Fibroblast of lung (primary cell): ENCODE measurements around the gene PIP5KL1. TPM values are rescaled to one million over a fixed set of nuclear protein-coding genes. Genes with fewer than 3 reads are reported as not detected.
A peak's percentile ranks its signal among the peaks of the same experiment; 100 is the strongest.

Experiments
- DNase-seq, 2 donors: peaks; one replicate each; pipeline versions ENCODE4 v3.0.0 to v3.0.0-alpha.2; 2010; ENCODE audit warnings: low read depth in 2 of 2
- H2AFZ ChIP-seq: 2 replicates; pipeline ENCODE4 v1.5.1; 2012; ENCODE audit warnings: low read length, control low read depth, inconsistent platforms
- H3K27ac ChIP-seq: 2 replicates; pipeline ENCODE4 v1.5.1; 2011; ENCODE audit warnings: low read length, control low read depth; ENCODE audit not compliant: insufficient read depth
- H3K27me3 ChIP-seq: 2 replicates; pipeline ENCODE4 v1.5.1; 2011; ENCODE audit warnings: mild to moderate bottlenecking, low read length; ENCODE audit not compliant: control insufficient read depth, insufficient read depth
- H3K36me3 ChIP-seq: 2 replicates; pipeline ENCODE4 v1.5.1; 2011; ENCODE audit warnings: low read length; ENCODE audit not compliant: control insufficient read depth, insufficient read depth
- H3K4me1 ChIP-seq: 2 replicates; pipeline ENCODE4 v1.5.1; 2011; ENCODE audit warnings: low read length; ENCODE audit not compliant: control insufficient read depth, insufficient read depth; ENCODE audit errors: extremely low read depth
- H3K4me2 ChIP-seq: 2 replicates; pipeline ENCODE4 v1.5.1; 2011; ENCODE audit warnings: low read length, control low read depth; ENCODE audit not compliant: insufficient read depth; ENCODE audit errors: extremely low read depth
- H3K4me3 ChIP-seq, 4 experiments: fragments of 200-600 bp in 1 of 4; sonication (generic) in 1 of 4; replicated peaks in 1 of 4; 2 replicates each; pipeline ENCODE4 v1.5.1; 2011 to 2016; ENCODE audit warnings: low read length in 4 of 4, low read depth in 3 of 4, mild to moderate bottlenecking in 3 of 4, control low read depth in 2 of 4, inconsistent platforms in 1 of 4, mixed read lengths in 1 of 4; ENCODE audit not compliant: insufficient read depth in 1 of 4; ENCODE audit errors: control extremely low read depth in 1 of 4
- H3K79me2 ChIP-seq: 2 replicates; pipeline ENCODE4 v1.5.1; 2012; ENCODE audit warnings: mild to moderate bottlenecking, low read length, inconsistent platforms; ENCODE audit not compliant: control insufficient read depth, insufficient read depth
- H3K9ac ChIP-seq: 2 replicates; pipeline ENCODE4 v1.5.1; 2011; ENCODE audit warnings: mild to moderate bottlenecking, low read length, control low read depth; ENCODE audit not compliant: insufficient read depth
- H3K9me3 ChIP-seq: 2 replicates; pipeline ENCODE4 v1.5.1; 2012; ENCODE audit warnings: low read depth, low read length; ENCODE audit not compliant: control insufficient read depth, insufficient read depth
- H4K20me1 ChIP-seq: 2 replicates; pipeline ENCODE4 v1.5.1; 2011; ENCODE audit warnings: low read length; ENCODE audit not compliant: control insufficient read depth, insufficient read depth; ENCODE audit errors: extremely low read depth
- CTCF ChIP-seq, 2 donors: IDR thresholded peaks in 1 of 2; conservative IDR thresholded peaks in 1 of 2; 1 replicate in 1 of 2; 2 replicates in 1 of 2; pipeline ENCODE4 v1.5.1; 2011 to 2012; ENCODE audit warnings: low read length in 2 of 2, control low read depth in 1 of 2, inconsistent platforms in 1 of 2, low read depth in 1 of 2, mild to moderate bottlenecking in 1 of 2
- EZH2 ChIP-seq: IDR thresholded peaks from 2 replicates; pipeline ENCODE4 v1.5.1; 2012; ENCODE audit warnings: low read length, control low read depth, mild to moderate bottlenecking; ENCODE audit errors: missing control alignments
- polyA plus RNA-seq, 2 donors: library from polyadenylated mRNA; depleted of rRNA in 1 of 2; stranded (reverse) in 1 of 2; unstranded in 1 of 2; fragments of >200 nt; gene quantifications; 2 replicates each; pipeline ENCODE4 v1.2.1, GENCODE V29; 2011 to 2012; ENCODE audit warnings: missing spikeins in 1 of 2
- total RNA-seq: library from RNA; depleted of rRNA; stranded (reverse); fragments of >200 nt; gene quantifications from 2 replicates; pipeline ENCODE4 v1.2.1, GENCODE V29; 2014

Gene PIP5KL1
- total and polyA plus RNA-seq, 2 donors (not counting 1 experiment from before 2014, with no cell fraction given) = 1.9 to 2.5 TPM

- Histone ChIP-seq H4K20me1 (no peaks in the 10 kb centered on the region), H3K4me3 (no peak overlapping the region), H3K9me3 (no peaks in the 10 kb centered on the region), H3K4me2 (no peak overlapping the region), H2AFZ (no peak overlapping the region), H3K36me3 (peaks cover 6% of the 10 kb centered on the region), H3K27me3 (no peaks in the 10 kb centered on the region), H3K27ac (no peak overlapping the region), H3K4me1 (peaks cover 11% of the 10 kb centered on the region), H3K9ac (no peak overlapping the region), H3K79me2 (peaks cover 8% of the 10 kb centered on the region)
- TF ChIP-seq EZH2 = no peak
- no peak for TF ChIP-seq CTCF (conservative IDR thresholded peaks at IDR 0.05 in 1 of 2, IDR thresholded peaks at IDR 0.05 in 1 of 2; ENCODE audit: low read depth in 1 of 2, low read length in 2 of 2)
- no peak for DNase-seq
Observed at GRCh38 chr9:127880143-127880542, 50.4 kb downstream of the PIP5KL1 start.

- Histone ChIP-seq H3K27me3 (no peaks in the 10 kb centered on the region), H2AFZ (no peak overlapping the region), H4K20me1 (no peaks in the 10 kb centered on the region), H3K4me2 (no peak overlapping the region), H3K36me3 (no peaks in the 10 kb centered on the region), H3K9ac (no peak overlapping the region), H3K27ac (no peak overlapping the region), H3K9me3 (no peaks in the 10 kb centered on the region), H3K4me3 (no peak overlapping the region), H3K4me1 (peaks cover 20% of the 10 kb centered on the region), H3K79me2 (peaks cover 11% of the 10 kb centered on the region)
- DNase-seq = no peak
- TF ChIP-seq CTCF (conservative IDR thresholded peaks at IDR 0.05 in 1 of 2, IDR thresholded peaks at IDR 0.05 in 1 of 2; ENCODE audit: low read depth in 1 of 2, low read length in 2 of 2) (no peak), EZH2 (no peak)
Observed at GRCh38 chr9:127878652-127879390, 51.8 kb downstream of the PIP5KL1 start.

- H2AFZ ChIP-seq = peak overlapping the region; percentile 85
- H3K36me3 ChIP-seq = peaks cover 4% of the 10 kb centered on the region
- H3K79me2 ChIP-seq = peaks cover 11% of the 10 kb centered on the region
- TF ChIP-seq CTCF (conservative IDR thresholded peaks at IDR 0.05 in 1 of 2, IDR thresholded peaks at IDR 0.05 in 1 of 2; ENCODE audit: low read depth in 1 of 2, low read length in 2 of 2) (no peak), EZH2 (no peak)
- H4K20me1 ChIP-seq = no peaks in the 10 kb centered on the region
- H3K4me2 ChIP-seq = peak overlapping the region; percentile 75
- H3K27ac ChIP-seq = peak overlapping the region; percentile 52
- H3K9me3 ChIP-seq = no peaks in the 10 kb centered on the region
- H3K9ac ChIP-seq = peak overlapping the region; percentile 48
- no peak for DNase-seq
- H3K4me1 ChIP-seq = peaks cover 20% of the 10 kb centered on the region
- H3K4me3 ChIP-seq = peak overlapping the region; percentile 38 to 69 (median 46)
- H3K27me3 ChIP-seq = no peaks in the 10 kb centered on the region
Observed at GRCh38 chr9:127878001-127878651, 52.5 kb downstream of the PIP5KL1 start.
